Sigmoid colon (tissue), 4 donors: ENCODE measurements around the gene ABI2.

ENCODE experiments used
- CTCF ChIP-seq, 4 experiments: fragments of 450-650 bp in 3 of 4; fragments of 200-600 bp in 1 of 4; IDR thresholded peaks; one replicate each; pipeline ENCODE4 v1.5.1; 2016 to 2019; ENCODE audit warnings: antibody characterized with exemption in 4 of 4, mild to moderate bottlenecking in 3 of 4, moderate library complexity in 2 of 4
- POLR2AphosphoS5 ChIP-seq, 4 donors: sonication (generic); formaldehyde crosslinking; IDR thresholded peaks; one replicate each; pipeline ENCODE4 v1.6.1; 2017; ENCODE audit warnings: antibody characterized with exemption in 4 of 4

GRCh38 chr2:203436496-203436895 is 108.3 kb downstream of the ABI2 start:
- TF ChIP-seq CTCF (IDR thresholded peaks at IDR 0.05) (no peak), POLR2AphosphoS5 (IDR thresholded peaks at IDR 0.05) (no peak)
